Right cardiac atrium (tissue), 5 donors: ENCODE measurements around the gene TCEA2. TPM values are rescaled to one million over a fixed set of nuclear protein-coding genes. Genes with fewer than 3 reads are reported as not detected.
A peak's percentile ranks its signal among the peaks of the same experiment; 100 is the strongest.
"Not testable (repeated sequence)": the region's sequence is repeated elsewhere in the genome, so short reads cannot be mapped to it uniquely, and the experiment has no call there.

Source experiments
- ATAC-seq, 2 donors: fragments of 200-7000 bp; cut with Tn5 transposase; one replicate each; pipeline versions ENCODE4 v1.8.0 to v1.9.1; 2020; ENCODE audit warnings: moderate library complexity in 2 of 2, mild to moderate bottlenecking in 1 of 2
- DNase-seq, 3 donors: peaks; one replicate each; pipeline ENCODE4 v3.0.0-alpha.2; 2020
- H3K27ac ChIP-seq: one replicate; pipeline ENCODE4 v1.5.1; 2013; ENCODE audit warnings: mild to moderate bottlenecking, low read length, control low read depth, moderate library complexity
- H3K27me3 ChIP-seq: one replicate; pipeline ENCODE4 v1.6.1; 2013; ENCODE audit not compliant: control insufficient read depth, insufficient read depth
- H3K4me1 ChIP-seq: one replicate; pipeline ENCODE4 v1.6.1; 2013; ENCODE audit warnings: low read length; ENCODE audit not compliant: control insufficient read depth, insufficient read depth
- H3K4me3 ChIP-seq: one replicate; pipeline ENCODE4 v1.5.1; 2013; ENCODE audit warnings: low read length, control low read depth
- H3K9me3 ChIP-seq: one replicate; pipeline ENCODE4 v1.6.1; 2013; ENCODE audit warnings: low read length; ENCODE audit not compliant: control insufficient read depth
- WGBS: extraction: QIAGEN DNeasy Blood & Tissue Kit; methylation state at CpG from one replicate; pipeline ENCODE4 v1.1.7; 2013; 5-methylcytosine and 5-hydroxymethylcytosine counted together
- intact Hi-C, 4 donors: fragments of 100-400 bp; cut with DNase I; formaldehyde crosslinking; loops; one replicate each; pipeline versions ENCODE4 v1.11.0 to v1.14.0; 2022 to 2023
- polyA plus RNA-seq: library from polyadenylated mRNA; stranded (reverse); fragments of 200-250 nt; gene quantifications from one replicate; pipeline ENCODE4 v1.2.3, GENCODE V29; 2013
- total RNA-seq, 4 donors: library from RNA; stranded (reverse); fragmentation: NEBNext Ultra II Directional; extraction: Animal tissue kit (Norgen Biotek cat#: 25700); gene quantifications; one replicate each; pipeline ENCODE4 v1.2.1, GENCODE V29; 2021
- donor health status: healthy with polysubstance abuse.
- donor health status: DM: no; HTN: yes; CAD: no.
- donor health status: DM: no; HTN: no; CAD: no.
- donor health status: DM: no; HTN: yes; CAD: no; lungs with severe emphysema.
- donor health status: DM: yes; HTN: yes; CAD: no.

Gene TCEA2
- total and polyA plus RNA-seq, 5 donors: 38.3 to 52.0 (median 48.0) TPM

DNA sequence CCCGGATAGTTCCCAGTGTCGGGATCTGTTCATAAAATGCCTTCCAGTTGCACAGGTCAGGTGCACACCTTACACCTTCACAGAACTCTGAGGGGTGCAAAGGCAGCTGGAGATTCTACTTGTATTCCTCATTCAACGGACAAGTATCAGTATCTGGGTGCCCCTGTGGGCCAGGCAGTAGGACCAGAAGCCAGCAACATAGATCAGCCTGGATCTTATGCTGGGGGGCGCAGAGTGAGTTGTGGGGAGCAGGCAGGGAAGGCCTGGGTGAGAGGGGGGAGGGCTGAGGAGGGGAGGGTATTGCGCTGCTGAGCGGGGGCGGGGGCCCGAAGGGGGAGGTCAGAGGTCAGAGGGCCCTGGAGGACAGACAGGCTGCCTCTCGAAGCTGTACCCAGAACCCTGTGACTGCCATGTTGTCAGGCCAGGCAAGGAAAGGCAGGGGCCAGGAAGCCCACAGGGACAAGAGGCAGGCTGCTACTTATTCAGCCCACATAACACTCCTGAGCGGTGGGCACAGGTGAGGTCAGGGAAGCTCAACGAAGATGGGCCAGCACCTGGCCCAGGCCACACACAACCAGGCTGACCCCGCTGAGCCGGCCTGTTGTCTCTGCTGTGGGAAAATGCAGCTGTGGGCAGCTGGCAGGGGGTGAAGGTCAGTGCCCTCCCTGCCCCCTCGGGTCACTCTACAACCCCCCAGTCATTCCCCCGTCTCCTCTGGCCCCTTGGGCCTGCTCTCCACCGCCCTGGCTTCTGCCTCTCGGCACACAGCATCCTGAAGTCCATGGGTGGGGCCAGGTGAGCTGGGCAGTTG lies 18.0 kb downstream of the TCEA2 start:
- 78% methylated on average over 17 of the region's 17 CpGs for WGBS
- DNase-seq (peak in 2 of 3 donors; percentile 57 to 66), ATAC-seq (no peak)
- H3K27me3 ChIP-seq: no peaks in the 10 kb centered on the region
- no peaks in the 10 kb centered on the region for H3K4me1 ChIP-seq
- H3K27ac ChIP-seq: no peak overlapping the region
- H3K4me3 ChIP-seq: no peak overlapping the region
- intact Hi-C loops: loop anchor here in 1 of 4 donors (5.0 kb wide), 1 partner anchor 41 kb away; no protein-coding TSS in a partner anchor
- no peaks in the 10 kb centered on the region for H3K9me3 ChIP-seq

DNA sequence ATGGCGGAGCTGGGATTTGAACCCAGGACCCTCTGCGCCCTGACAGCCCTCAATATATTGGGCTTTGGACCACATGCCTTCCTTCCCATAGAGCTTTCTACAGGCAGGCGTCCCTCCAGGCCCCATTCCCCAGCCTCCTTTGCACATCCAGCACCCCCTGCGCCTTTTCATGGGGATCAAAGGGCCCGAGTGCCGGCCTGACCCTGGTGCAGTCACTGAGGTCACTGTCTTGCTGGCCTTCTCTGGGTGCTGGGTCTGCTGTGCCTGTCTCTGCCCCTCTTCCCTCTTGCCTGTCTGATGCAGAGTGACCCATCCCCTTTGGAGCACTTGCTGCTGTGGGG lies 18.6 kb downstream of the TCEA2 start:
- peak in 1 of 3 donors; percentile 42 for DNase-seq
- intact Hi-C loops: loop anchor here in 1 of 4 donors (5.0 kb wide), 1 partner anchor 41 kb away; no protein-coding TSS in a partner anchor
- Histone ChIP-seq H3K9me3 (no peaks in the 10 kb centered on the region), H3K27ac (no peak overlapping the region), H3K4me1 (no peaks in the 10 kb centered on the region), H3K4me3 (no peak overlapping the region), H3K27me3 (no peaks in the 10 kb centered on the region)
- ATAC-seq: no peak
- WGBS: 91% methylated on average over 6 of the region's 6 CpGs

DNA sequence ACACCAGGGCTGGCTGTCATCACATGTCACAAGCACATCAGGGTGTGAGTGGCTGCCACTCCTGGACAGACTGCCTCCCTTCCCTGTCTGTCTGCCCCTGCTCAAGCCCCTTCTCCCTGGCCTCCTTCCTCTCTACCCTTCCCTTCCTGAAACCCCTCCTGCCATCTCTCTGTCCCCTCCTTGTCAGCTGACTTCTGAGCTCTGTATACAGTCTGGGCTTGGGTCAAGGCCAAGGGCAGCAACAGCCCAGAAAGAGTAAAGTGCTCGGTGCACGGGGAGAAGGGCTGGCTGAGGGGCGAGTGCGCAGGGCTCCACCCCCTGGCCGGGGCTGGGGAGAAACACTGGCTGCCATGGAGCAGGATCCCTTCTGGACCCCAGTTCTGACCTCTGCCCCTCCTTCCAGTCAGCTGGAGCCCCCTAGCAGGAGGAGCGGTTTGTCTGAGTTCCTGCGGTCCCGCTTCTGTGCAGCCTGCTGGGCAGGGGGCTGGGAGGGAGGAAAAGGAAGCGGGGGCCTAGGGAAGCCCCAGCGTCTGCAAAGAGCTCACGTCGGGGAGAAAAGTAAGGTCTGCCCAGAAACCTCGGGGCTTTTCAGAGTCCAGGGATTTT lies 19.2 kb downstream of the TCEA2 start:
- Histone ChIP-seq H3K4me1 (no peaks in the 10 kb centered on the region), H3K27me3 (no peaks in the 10 kb centered on the region), H3K4me3 (no peak overlapping the region), H3K9me3 (no peaks in the 10 kb centered on the region), H3K27ac (no peak overlapping the region)
- WGBS: 22% methylated on average over 13 of the region's 13 CpGs
- intact Hi-C loops: loop anchor here in 1 of 4 donors (5.0 kb wide), 1 partner anchor 40 kb away; no protein-coding TSS in a partner anchor
- DNase-seq: peak in 1 of 3 donors; percentile 68
- ATAC-seq: no peak

DNA sequence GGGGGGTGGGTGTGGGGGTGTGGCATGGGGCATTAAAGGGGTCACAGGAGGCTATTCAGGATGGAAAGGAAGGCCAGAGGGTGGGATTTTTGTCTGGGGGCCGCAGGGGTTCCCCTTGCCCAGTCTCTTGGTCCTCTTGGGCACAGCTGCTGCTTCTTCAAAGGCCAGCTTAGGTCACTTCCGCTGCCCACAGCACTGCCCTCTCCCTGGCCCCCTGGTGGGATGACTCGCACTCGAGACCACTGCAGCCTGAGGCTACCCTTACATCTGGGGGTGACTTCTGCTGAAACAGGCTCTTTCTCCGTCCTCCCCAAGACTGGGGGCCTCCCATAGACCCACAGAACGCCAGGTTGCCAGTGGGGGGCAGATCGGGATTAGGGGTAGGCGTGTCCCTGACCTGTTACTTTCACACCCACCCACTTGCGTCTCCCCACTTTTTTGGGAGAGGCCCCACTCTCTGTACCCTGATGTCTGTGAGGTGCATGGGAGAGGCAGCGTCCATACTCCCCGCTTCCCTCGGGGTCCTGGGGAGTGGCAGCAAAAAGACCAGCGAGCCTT lies 19.9 kb downstream of the TCEA2 start:
- no peak overlapping the region for H3K27ac ChIP-seq
- intact Hi-C loops: loop anchor here in 1 of 4 donors (5.0 kb wide), 1 partner anchor 39 kb away; no protein-coding TSS in a partner anchor
- peak overlapping the region; percentile 71 for H3K4me3 ChIP-seq
- H3K9me3 ChIP-seq: no peaks in the 10 kb centered on the region
- DNase-seq: peak in 1 of 3 donors; percentile 41
- no peaks in the 10 kb centered on the region for H3K27me3 ChIP-seq
- no peaks in the 10 kb centered on the region for H3K4me1 ChIP-seq
- no peak for ATAC-seq
- 20% methylated on average over 13 of the region's 13 CpGs for WGBS

DNA sequence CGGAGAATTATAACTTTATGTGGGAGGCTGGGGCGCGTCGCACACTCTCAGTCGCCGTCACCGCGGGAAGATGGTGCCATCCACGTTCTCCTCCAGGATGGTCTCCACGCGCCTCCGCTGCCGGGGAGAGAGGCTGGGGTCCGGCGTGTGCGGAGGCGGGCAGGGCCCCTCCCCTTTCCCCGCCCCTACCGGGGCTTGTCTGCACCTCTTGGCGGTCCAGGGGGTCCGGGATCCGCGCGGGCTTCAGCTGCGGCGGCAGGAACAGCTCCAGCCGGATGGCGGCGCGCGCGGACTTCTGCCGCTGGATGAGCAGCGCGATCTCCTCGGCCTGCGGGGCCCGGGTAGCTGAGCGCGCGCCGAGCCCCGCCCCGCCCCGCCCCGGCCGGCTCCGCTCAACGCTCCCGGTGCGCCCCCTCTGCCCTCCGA lies 20.4 kb downstream of the TCEA2 start:
- no peak overlapping the region for H3K27ac ChIP-seq
- H3K27me3 ChIP-seq: no peaks in the 10 kb centered on the region
- ATAC-seq: peak; percentile 44 to 48
- H3K9me3 ChIP-seq: no peaks in the 10 kb centered on the region
- no peaks in the 10 kb centered on the region for H3K4me1 ChIP-seq
- under 1% methylated on average over 52 of the region's 52 CpGs for whole genome bisulfite sequencing
- DNase-seq: peak; percentile 77 to 93 (median 89)
- intact Hi-C loops: loop anchor here in 1 of 4 donors (5.0 kb wide), 1 partner anchor 39 kb away; no protein-coding TSS in a partner anchor
- peak overlapping the region; percentile 71 for H3K4me3 ChIP-seq

DNA sequence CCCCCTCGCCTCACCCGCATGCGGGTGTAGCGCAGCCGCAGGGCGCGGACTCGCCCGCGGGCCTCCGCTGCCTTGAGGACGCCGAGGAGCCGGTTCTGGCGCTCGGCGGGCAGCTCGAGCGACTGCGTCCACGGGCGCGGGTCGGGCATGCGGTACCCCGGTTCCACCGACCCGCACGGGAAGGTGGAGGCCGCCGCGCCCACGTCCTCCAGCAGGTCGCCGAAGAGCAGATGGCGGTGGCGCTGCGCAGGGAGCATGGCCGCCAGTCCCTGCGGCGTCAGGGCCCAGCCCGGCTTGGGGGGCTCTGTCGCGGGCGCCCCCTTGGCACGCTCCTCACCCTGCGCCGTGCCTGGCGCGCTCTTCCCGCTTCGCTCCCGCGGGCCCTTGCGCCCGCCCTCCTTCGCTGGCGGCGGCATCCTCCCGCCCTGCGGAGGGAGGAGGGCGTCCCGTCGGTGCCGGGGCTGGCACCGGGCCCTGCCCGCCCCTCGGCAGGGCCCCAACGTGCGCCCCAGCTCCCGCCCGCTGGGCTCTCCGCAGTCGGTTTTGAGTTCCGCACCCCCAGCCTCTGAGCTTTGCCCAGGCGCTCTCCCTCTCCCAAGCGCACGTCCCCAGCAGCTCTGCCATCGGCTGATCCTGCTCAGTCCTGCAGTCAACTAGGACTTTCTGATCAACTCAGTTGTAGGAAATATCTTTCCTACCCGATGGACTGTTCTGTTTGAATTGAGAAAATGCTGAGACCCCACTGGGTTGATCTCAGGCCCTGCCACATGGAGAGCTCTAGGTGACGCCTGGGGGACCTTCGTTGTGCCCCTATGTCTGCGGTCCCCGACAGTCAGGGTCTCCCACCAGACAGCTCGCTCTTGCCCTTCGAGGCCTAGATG lies 21.0 kb downstream of the TCEA2 start, which contains the start of gene LKAAEAR1:
LKAAEAR1 (minus strand) TSS at position 595 of the 881 bp plus-strand sequence; CDS start at position 416, 179 bp downstream.
- 2% methylated on average over 86 of the region's 86 CpGs for WGBS
- ATAC-seq (no peak), DNase-seq (peak in 2 of 3 donors; percentile 51 to 58)
- peak within 1 kb of the TSS; percentile 71 for H3K4me3 ChIP-seq
- H3K27ac ChIP-seq: no peak within 1 kb of the TSS
- intact Hi-C loops: loop anchor here in 1 of 4 donors (5.0 kb wide), 1 partner anchor 38 kb away; no protein-coding TSS in a partner anchor
- H3K9me3 ChIP-seq: no peaks in the 10 kb centered on the region
- no peaks in the 10 kb centered on the region for H3K4me1 ChIP-seq
- H3K27me3 ChIP-seq: no peaks in the 10 kb centered on the region

DNA sequence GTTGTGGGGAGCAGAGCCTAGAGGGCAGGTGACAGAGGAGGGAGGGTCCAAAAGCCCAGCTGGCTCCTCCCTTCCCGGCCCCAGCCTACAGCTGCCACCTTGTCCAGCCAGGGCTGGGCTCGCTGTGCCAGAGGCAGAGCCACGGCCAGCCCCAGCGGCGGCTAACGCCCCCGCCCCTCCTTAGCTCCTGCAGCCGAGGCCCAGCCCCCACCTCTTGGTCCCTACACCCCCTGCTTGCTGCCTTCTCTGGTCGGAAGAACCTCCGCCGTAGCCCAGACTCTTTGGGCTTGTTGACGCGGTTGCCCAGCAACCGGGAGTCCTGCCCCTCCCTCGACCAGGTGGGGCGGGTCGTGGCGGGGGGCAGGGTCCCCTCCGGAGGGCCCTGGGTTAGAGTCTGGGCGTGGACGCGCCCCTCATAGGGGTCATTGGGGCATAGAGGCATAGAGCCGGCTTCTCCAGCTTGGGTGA lies 21.7 kb downstream of the TCEA2 start:
- 12% methylated on average over 23 of the region's 23 CpGs for WGBS
- H3K27ac ChIP-seq: no peak overlapping the region
- H3K4me1 ChIP-seq: no peaks in the 10 kb centered on the region
- no peak for ATAC-seq
- no peaks in the 10 kb centered on the region for H3K27me3 ChIP-seq
- no peaks in the 10 kb centered on the region for H3K9me3 ChIP-seq
- no peak overlapping the region for H3K4me3 ChIP-seq
- intact Hi-C loops: loop anchor here in 1 of 4 donors (5.0 kb wide), 1 partner anchor 38 kb away; no protein-coding TSS in a partner anchor
- DNase-seq: peak in 1 of 3 donors; percentile 47

DNA sequence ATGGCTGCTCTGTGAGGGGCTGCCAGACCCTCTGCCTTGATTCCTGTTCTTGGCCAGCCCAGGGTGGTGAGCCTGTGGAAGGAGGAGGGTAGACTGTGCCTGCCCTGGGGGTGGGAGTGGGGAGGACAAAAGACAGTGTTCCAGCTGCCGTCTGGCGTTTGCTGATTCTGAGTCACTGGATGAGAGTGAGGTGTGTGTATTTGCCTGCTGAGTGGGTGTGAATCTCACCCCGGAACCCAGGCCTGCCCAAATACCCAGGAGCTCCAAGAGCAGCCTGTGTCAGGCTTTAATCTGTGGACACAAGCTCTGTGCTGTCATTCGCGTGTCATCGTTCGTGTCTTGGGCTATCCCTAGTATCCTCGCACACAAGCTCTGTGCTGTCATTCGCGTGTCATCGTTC lies 23.8 kb downstream of the TCEA2 start:
- Histone ChIP-seq H3K27me3 (no peaks in the 10 kb centered on the region), H3K4me1 (no peaks in the 10 kb centered on the region), H3K27ac (no peak overlapping the region), H3K4me3 (no peak overlapping the region), H3K9me3 (no peaks in the 10 kb centered on the region)
- ATAC-seq (no peak), DNase-seq (no peak)
- WGBS: 93% methylated on average over 10 of the region's 11 CpGs
- intact Hi-C loops: no loop called here

DNA sequence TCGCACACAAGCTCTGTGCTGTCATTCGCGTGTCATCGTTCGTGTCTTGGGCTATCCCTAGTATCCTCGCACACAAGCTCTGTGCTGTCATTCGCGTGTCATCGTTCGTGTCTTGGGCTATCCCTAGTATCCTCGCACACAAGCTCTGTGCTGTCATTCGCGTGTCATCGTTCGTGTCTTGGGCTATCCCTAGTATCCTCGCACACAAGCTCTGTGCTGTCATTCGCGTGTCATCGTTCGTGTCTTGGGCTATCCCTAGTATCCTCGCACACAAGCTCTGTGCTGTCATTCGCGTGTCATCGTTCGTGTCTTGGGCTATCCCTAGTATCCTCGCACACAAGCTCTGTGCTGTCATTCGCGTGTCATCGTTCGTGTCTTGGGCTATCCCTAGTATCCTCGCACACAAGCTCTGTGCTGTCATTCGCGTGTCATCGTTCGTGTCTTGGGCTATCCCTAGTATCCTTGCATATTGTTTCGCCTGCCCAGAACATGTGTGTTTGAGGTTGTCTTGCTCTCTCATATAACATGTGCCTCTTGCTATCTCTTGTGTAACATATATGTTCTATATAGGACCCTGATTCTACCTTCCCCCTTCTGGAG lies 24.3 kb downstream of the TCEA2 start:
- H3K27me3 ChIP-seq, ATAC-seq, H3K27ac ChIP-seq, H3K4me3 ChIP-seq, H3K4me1 ChIP-seq, DNase-seq, H3K9me3 ChIP-seq, intact Hi-C loops: not testable (repeated sequence)
- WGBS: 97% methylated on average over 6 of the region's 36 CpGs

DNA sequence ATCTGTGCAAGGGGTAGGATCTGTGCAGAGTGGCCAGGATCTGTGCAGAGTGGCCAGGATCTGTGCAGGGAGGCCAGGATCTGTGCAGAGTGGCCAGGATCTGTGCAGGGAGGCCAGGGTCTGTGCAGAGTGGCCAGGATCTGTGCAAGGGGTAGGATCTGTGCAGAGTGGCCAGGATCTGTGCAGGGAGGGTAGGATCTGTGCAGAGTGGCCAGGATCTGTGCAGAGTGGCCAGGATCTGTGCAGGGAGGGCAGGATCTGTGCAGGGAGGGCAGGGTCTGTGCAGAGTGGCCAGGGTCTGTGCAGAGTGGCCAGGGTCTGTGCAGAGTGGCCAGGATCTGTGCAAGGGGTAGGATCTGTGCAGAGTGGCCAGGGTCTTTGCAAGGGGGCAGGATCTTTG lies 25.6 kb downstream of the TCEA2 start:
- intact Hi-C loops, H3K27me3 ChIP-seq, ATAC-seq, H3K4me3 ChIP-seq, H3K4me1 ChIP-seq, H3K27ac ChIP-seq, H3K9me3 ChIP-seq: not testable (repeated sequence)
- peak in 1 of 3 donors; percentile 34 for DNase-seq
